ENCODE results near the gene LDLRAD1. TPM values are rescaled to one million over a fixed set of nuclear protein-coding genes. Genes with fewer than 3 reads are reported as not detected.

Gene LDLRAD1
- polyA plus RNA-seq, 1 donor (not counting 4 experiments of a cell fraction or from before 2014, with no cell fraction given): not detected

DNA sequence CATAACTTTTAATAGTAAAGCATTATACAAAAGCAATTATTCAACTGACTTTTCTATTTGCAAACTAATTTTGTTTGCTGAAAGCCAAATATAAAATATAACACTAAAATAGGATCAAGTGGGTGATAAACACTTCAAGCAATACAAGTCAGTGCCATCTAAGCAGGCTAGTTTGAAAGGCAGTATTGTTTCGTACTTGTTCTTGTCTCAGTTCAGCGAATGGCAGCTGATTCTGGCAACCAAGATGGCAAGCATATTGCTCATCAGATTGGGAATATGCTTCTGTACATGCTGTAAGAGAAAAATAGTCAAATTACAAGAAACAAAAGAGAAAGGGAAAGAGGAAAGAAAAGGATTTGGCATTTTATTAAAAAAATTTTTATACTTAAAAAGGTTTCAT lies 27.5 kb upstream of the LDLRAD1 start:
- peaks cover 0 to 4% of the 10 kb centered on the region in 2 experiments for H3K36me3 ChIP-seq (ENCODE audit: control insufficient read depth in 2 of 2, extremely low read depth in 1 of 2, insufficient read depth in 2 of 2, low read length in 2 of 2)

DNA sequence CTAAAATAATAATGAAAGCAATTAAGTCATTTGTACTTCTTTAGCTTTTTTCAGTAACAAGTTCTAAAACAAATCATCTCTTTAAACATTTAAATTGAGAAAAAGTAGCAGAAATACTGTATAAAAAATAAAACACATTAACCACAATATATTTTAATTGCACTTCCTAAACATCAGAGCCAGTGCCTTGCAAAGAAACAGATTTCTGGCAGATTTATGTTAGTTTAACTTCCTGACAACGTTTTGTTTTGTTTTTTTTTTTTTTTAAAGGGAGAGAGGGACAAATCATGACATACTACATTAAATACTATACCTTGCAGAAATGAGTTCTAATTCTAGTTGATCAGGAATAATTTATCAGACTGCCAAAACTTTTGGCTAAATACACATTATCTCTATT lies 23.8 kb upstream of the LDLRAD1 start:
- Histone ChIP-seq H4K20me1 (ENCODE audit: control insufficient read depth, extremely low read depth, insufficient read depth, low read length) (no peaks in the 10 kb centered on the region), H3K27me3 (ENCODE audit: control insufficient read depth, extremely low read depth, insufficient read depth, low read length) (no peaks in the 10 kb centered on the region), H3K36me3 (ENCODE audit: control insufficient read depth in 2 of 2, extremely low read depth in 1 of 2, insufficient read depth in 2 of 2, low read length in 2 of 2) (peaks cover 0 to 7% of the 10 kb centered on the region in 2 experiments), H3K9ac (ENCODE audit: control insufficient read depth, extremely low read depth, insufficient read depth, low read length) (no peak overlapping the region), H3K4me1 (ENCODE audit: control insufficient read depth, extremely low read depth, insufficient read depth, low read length) (no peaks in the 10 kb centered on the region), H3K9me3 (ENCODE audit: control insufficient read depth, low read depth, low read length) (no peaks in the 10 kb centered on the region), H3K27ac (ENCODE audit: control insufficient read depth, insufficient read depth, low read length) (no peak overlapping the region), H3K9me1 (ENCODE audit: control insufficient read depth, extremely low read depth, insufficient read depth, low read length) (no peaks in the 10 kb centered on the region), H3K79me2 (ENCODE audit: control insufficient read depth, insufficient read depth, low read length) (peaks cover 2% of the 10 kb centered on the region), H3K4me3 (ENCODE audit: control insufficient read depth in 2 of 3, extremely low read depth in 1 of 3, insufficient read depth in 2 of 3, low read depth in 1 of 3, low read length in 3 of 3) (no peak overlapping the region), H2AFZ (ENCODE audit: control insufficient read depth, low read length) (no peak overlapping the region), H3K4me2 (ENCODE audit: control insufficient read depth, extremely low read depth, insufficient read depth, low read depth, low read length) (no peak overlapping the region)
- FAIRE-seq (no peak), DNase-seq (ENCODE audit: low read depth, low spot score) (no peak)
- dilution Hi-C loops (cut with MboI; ENCODE audit: extremely low pct_ligation_motif_present, low sequenced_read_pairs): no loop called here
- TF ChIP-seq, protein P1, sequence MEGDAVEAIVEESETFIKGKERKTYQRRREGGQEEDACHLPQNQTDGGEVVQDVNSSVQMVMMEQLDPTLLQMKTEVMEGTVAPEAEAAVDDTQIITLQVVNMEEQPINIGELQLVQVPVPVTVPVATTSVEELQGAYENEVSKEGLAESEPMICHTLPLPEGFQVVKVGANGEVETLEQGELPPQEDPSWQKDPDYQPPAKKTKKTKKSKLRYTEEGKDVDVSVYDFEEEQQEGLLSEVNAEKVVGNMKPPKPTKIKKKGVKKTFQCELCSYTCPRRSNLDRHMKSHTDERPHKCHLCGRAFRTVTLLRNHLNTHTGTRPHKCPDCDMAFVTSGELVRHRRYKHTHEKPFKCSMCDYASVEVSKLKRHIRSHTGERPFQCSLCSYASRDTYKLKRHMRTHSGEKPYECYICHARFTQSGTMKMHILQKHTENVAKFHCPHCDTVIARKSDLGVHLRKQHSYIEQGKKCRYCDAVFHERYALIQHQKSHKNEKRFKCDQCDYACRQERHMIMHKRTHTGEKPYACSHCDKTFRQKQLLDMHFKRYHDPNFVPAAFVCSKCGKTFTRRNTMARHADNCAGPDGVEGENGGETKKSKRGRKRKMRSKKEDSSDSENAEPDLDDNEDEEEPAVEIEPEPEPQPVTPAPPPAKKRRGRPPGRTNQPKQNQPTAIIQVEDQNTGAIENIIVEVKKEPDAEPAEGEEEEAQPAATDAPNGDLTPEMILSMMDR (optimal IDR thresholded peaks at IDR 0.05 in 1 of 3, IDR thresholded peaks at IDR 0.05 in 1 of 3, conservative IDR thresholded peaks at IDR 0.05 in 1 of 3; ENCODE audit: extremely low read depth in 1 of 3, insufficient read depth in 2 of 3, low read length in 3 of 3): no peak
- no peak for TF ChIP-seq EZH2 (IDR thresholded peaks at IDR 0.05; ENCODE audit: low read length)

More for the DNA sequence above, 27.5 kb upstream of the LDLRAD1 start:
- H3K9ac ChIP-seq (ENCODE audit: control insufficient read depth, extremely low read depth, insufficient read depth, low read length): no peak overlapping the region
- no peaks in the 10 kb centered on the region for H3K9me1 ChIP-seq (ENCODE audit: control insufficient read depth, extremely low read depth, insufficient read depth, low read length)
- H3K4me1 ChIP-seq (ENCODE audit: control insufficient read depth, extremely low read depth, insufficient read depth, low read length): peaks cover 3% of the 10 kb centered on the region
- H4K20me1 ChIP-seq (ENCODE audit: control insufficient read depth, extremely low read depth, insufficient read depth, low read length): no peaks in the 10 kb centered on the region
- DNase-seq (ENCODE audit: low read depth, low spot score) (no peak), FAIRE-seq (no peak)
- no peak overlapping the region for H3K4me3 ChIP-seq (ENCODE audit: control insufficient read depth in 2 of 3, extremely low read depth in 1 of 3, insufficient read depth in 2 of 3, low read depth in 1 of 3, low read length in 3 of 3)
- peaks cover 35% of the 10 kb centered on the region for H3K79me2 ChIP-seq (ENCODE audit: control insufficient read depth, insufficient read depth, low read length)
- TF ChIP-seq EZH2 (IDR thresholded peaks at IDR 0.05; ENCODE audit: low read length): no peak
- TF ChIP-seq, protein P1 (optimal IDR thresholded peaks at IDR 0.05 in 1 of 3, IDR thresholded peaks at IDR 0.05 in 1 of 3, conservative IDR thresholded peaks at IDR 0.05 in 1 of 3; ENCODE audit: extremely low read depth in 1 of 3, insufficient read depth in 2 of 3, low read length in 3 of 3): no peak
- no peak overlapping the region for H3K4me2 ChIP-seq (ENCODE audit: control insufficient read depth, extremely low read depth, insufficient read depth, low read depth, low read length)
- H3K27ac ChIP-seq (ENCODE audit: control insufficient read depth, insufficient read depth, low read length): no peak overlapping the region
- no peaks in the 10 kb centered on the region for H3K9me3 ChIP-seq (ENCODE audit: control insufficient read depth, low read depth, low read length)
- dilution Hi-C loops (cut with MboI; ENCODE audit: extremely low pct_ligation_motif_present, low sequenced_read_pairs): no loop called here
- H2AFZ ChIP-seq (ENCODE audit: control insufficient read depth, low read length): no peak overlapping the region
- H3K27me3 ChIP-seq (ENCODE audit: control insufficient read depth, extremely low read depth, insufficient read depth, low read length): no peaks in the 10 kb centered on the region

All from keratinocyte (primary cell).